Measurements from ENCODE around the gene CIB4. TPM values are rescaled to one million over a fixed set of nuclear protein-coding genes. Genes with fewer than 3 reads are reported as not detected.

Gene CIB4
- total RNA-seq: not detected

DNA sequence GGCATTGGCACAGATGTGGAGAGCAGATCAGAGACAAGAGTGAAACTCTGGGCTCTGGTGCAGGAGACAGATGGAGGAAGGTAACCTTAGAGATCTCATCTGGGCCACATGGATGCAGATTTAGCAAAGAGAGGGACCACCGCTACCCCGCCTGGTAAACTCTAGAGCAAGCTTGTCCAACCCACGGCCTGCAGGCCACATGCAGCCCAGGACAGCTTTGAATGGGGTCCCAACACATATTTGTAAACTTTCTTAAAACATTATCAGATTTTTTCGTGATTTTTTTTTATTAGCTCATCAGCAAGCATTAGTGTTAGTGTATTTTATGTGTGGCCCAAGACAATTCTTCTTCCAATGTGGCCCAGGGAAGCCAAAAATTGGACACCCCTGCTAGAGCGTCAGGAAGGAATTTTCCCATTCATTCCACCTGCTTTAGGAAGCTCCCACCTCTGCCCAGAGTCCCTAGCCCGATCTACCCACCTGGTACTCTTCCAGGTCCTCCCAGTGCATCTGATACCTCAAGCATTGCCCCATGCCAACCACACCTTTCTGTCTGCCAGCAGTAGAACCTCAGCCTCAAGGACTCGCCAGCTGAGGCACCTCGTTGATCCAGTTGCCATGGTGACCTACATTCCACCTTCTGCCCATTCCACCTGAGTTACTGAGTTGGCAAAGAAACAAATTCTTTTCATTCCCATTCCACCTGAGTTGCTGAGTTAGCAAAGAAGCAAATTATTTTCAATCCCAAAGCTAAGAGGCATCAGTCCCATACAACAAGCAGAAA lies at the start of gene CIB4:
Gene CIB4, minus strand, starts transcription at position 586 of the 784 bp plus-strand sequence. Its CDS starts 52 bp downstream, at position 534.
- no peak for ATAC-seq

DNA sequence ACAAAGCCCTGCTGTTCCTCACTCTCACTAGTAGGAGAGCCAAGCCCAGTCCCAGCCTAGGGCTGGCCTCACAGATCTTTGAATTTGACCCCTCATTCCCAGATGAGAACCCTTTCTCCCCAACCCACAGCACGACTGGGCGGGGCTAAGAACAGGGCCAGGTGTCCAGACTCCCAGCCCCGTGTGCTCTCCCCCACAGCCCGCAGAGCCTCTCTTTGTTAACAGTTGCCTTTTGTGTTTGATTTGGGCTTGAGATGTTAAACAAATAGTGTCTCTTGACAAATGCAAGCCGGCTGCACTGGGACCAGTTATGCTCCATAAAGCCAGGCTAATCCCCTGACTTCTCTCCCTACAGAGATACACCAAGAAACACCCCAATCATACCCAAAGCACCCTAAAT lies 46.6 kb upstream of the CIB4 start:
- no peak for ATAC-seq

DNA sequence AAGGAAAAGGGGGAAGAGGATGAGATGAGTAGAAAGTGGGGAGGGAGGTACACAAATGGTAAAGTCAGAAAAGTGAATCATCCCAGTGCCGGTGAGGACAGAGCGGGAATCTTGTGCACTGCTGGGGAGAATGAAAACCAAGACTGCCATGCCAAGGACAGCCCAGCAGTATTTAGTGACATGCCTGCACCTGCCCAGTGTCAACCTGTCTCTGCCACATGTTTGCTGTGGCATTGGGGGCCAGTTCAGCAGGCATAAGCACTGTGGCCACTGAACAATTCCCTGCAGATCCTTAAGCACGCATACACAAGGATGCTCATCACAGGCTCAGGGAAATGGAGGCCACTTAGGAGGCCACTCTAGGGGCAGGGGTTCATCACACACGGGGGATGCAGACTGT lies 46.2 kb upstream of the CIB4 start:
- ATAC-seq: no peak

DNA sequence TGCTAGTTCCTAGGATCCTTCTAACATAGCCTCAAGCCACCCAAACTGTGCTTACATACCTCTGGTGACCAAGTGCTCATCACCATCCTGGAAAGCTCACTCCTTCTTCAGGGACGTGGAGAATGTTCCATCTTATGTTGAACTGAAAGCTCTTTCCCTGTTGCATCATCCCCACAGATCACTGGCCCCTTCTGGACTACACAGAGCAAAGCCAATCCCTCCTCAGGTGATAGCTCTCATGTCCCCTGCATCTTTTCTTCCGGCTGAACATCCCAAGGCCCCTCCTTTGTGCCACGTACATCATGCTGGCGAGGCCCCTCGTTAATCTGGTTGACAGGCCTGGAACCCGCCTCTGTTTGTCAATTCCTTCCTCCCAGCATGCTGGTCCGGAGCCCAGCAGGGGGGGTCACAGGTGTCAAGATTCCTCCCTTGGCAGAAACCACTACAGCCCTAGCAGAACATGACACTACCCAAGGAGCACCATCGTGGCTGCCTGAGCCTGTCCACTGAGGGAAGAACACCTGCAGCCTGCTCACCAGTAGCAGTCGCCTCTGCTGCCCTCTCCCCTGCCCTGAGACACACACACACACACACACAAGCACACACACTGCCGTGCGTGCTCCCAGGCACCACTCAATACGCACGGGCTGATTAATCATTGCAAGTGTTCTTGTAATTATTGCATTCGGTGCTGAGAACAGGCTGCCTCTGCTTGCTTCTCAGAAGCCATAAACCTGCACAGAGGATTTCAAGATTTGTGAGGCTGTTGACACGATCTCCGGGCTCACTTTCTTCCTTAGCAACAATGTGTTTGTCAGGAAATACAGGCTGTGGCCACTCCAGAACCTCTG lies 45.0 kb upstream of the CIB4 start:
- no peak for ATAC-seq

DNA sequence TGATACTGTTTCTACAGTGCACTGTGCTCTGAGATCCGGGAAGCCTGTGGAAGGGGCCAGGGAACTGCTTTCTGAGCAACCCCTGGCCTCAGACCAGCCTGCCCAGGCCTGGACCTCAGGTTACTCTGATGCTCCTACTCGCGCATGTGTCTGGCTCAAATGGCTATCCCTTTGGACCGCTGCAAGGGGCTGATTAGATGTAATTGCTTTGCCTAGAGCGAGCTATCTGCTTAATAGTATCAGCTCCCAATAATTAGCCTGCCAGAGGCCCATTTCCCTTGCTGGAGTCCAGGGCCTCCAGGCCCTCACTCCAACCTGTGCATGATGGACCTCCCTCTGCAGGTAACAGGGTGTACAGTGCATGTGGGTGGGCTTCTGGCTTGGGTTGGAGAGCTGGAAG lies 44.2 kb upstream of the CIB4 start:
- no peak for ATAC-seq

DNA sequence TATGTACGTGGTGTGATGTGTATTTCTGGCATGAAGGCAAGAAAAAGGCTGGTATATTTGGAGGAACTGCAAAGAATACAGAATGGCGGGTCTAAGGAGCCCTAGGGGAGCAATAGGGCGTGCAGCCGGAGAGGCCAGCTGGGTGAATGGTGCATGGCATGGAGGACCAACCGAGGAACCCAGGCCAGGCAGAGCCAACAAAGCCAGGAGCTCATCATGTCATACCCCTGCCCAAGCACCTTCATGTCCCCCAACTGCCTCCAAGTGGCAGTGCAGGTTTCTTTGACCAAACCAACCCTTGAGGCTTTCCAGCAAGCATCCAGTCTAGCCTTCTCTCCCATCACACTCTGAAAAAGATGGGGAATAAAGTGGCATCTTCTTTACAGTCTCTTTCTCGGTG lies 42.4 kb upstream of the CIB4 start:
- ATAC-seq: no peak

DNA sequence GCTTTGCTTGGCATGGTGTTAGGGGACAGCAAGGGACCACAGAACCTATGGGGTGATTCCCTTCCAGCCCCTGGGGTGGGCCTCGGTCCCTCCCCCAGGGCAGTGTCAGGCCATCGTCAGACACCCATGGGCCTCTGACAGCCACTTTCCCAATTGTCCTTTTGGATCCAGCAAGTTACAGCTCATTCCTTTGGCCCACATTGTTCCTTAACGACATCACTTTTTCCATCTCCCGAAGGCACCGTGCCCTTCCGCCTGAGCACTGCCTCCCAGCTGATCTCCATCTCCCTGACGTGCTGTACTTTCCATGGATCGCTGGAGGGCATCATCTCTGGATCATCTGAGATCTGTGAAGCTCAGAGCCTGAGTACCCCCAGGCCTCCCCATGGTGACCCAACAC lies 41.0 kb upstream of the CIB4 start:
- ATAC-seq: no peak

DNA sequence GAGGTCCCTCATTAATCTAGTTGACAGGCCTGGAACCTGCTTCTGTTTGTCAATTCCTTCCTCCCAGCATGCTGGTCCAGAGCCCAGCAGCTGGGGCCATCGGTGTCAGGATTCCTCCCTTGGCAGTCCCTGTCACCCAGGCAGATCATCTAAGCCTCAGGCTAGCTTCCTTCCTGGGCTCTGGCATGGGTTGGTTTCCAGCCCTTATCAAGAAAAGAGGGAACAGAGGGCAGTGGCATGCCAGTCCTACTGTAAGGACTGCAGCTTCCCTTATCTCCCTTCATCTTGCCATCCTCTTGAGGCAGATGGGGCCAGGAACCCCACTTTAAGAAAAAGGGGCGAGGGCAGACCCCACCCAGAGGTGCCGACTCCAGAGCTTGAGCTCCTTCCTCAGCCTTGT lies 40.5 kb upstream of the CIB4 start:
- no peak for ATAC-seq

DNA sequence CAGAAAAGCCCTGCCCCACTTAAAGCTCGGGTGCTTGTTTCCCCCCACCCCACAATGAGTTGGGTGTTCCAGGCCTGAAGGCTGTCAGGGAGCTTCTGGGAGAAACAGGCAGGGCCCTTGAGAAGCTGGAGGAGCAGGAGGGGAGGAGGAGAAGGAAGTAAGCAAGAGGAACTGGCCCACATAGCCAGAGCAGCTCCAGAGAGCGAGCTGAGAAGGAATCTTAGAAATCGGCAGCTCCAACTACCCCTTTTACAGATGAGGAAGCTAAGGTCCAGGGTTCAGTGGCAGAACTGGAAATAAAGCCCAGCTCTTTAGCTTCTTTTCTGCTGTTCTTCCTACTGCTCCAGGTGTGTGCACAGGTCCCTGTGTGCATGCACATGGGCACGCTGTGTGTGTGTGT lies 38.7 kb upstream of the CIB4 start:
- ATAC-seq: no peak

DNA sequence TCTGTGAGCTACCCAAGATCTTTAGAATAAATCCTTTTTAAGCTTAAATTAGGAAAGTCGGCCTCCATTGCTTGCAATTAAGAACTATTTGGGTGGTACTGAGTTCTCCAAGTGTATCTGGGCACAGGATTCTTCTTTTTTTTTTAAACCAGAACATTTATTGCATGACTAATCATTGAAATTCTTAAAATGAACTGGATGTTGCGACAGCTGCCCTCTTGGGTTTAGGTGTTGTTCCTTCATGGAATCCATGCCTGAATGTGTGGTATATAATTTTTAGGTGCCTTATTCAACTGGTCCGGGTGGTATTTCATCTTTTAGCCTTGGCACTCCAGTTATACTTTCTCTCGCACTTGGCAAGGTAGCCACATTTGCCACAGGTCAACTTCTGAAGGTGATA lies 36.9 kb upstream of the CIB4 start:
- no peak for ATAC-seq

DNA sequence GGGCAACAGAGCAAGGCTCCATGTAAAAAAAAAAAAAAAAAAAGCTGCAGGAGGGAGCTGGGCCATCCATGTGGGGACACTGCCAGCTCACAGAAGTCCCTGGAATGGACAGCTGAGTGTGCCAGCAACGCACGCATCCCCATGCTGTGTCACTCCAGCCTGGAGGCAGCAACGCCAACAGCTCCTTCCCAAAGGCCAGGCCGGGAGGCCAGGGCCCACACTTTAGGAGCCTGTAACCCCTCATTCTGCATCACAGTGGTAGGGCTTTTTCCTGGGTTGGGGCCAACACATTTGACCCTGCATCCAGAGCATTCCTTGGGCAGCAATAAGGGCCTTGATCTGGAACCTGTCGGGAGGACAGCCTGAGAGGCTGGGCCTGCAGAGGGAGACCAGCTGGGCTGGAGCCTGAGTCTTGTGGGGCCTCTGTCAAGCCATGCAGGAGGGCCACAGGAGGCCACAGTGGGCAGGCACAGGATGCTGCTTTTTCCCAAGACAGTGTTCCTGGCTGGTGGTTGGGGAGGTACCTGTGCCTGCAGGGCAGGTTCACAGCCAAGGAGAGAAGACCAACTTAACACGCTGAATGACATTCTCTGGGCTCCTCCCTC lies 34.6 kb upstream of the CIB4 start:
- no peak for ATAC-seq

DNA sequence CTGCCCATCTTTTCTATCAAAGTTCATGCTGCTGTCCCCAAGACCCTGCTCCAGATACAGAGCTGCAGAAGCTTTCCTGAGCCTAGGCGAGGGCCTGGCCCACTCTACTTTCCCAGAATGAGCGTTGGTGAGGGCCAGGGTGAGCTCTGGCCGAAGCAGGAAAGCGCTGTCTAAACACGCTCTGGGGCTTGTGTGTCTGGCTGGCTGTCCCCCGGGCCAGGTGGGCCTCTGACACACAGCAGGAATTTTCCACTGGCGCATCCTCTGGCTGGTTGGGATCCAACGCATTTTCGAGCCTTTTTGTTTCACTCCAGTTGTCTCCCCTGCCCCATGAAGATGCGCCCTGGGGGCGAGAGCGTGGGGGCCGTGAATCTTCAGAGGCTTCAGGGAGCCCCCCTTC lies 33.6 kb upstream of the CIB4 start:
- no peak for ATAC-seq

DNA sequence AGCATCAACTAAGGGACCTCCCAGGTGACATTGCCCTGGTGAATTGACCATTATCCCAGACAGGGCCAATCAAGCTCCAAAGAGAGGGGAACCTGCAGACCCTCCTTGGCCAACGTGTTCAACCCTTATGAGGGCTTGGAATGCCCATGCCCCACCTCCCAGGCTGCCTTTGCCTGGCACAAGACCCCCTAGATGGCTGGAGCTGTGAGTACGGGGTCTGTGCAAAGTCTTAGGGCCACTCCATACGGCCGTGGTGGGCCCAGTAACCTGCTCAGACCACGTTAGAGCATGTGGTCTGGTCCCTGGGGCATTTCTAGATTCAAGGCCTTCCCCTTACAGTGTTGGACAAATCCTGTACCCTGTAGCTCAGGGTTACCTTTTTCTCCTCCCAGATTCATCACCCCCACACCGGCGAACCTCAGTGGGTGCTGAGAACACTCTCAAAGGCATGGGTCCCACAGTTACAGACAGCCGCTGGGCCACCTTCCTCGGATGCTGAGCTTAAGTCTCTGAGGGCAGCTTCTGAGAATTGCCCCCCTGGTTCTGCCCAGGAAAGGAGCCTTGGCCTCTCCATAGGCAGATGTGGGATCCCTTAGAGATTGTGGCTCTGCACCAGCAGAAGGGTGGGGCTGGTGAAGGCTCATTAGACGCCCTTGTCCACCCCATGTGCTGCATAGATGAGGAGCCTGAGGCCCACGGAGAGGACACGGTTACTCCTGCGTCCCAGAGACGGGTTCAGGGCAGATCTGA lies 33.0 kb upstream of the CIB4 start:
- no peak for ATAC-seq

DNA sequence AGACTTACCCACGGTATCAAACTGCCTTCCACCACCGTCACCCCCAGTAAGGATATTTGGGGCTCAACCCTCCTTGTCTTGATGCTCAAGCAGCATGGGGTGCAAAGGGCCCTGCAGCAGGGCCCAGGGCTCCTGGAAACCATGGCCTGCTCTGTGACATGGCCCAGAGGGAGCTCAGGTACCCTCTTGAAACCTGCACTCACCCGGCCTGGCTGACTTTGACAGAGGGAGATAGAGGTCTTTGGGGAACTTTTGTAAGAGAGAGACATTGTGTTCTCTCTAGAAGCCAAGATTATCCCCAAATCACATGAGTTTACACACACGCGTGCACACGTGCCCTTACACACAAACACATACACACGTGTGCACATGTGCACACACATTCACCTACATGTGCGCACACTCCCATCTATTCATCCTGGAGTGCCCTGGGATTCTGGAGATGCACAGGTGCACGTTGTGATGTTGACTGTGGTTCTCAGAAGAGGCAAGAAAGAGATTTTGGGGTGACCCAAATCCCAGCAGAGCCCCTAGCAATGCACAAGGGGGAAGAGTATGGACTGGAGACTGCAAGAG lies 31.7 kb upstream of the CIB4 start:
- no peak for ATAC-seq

DNA sequence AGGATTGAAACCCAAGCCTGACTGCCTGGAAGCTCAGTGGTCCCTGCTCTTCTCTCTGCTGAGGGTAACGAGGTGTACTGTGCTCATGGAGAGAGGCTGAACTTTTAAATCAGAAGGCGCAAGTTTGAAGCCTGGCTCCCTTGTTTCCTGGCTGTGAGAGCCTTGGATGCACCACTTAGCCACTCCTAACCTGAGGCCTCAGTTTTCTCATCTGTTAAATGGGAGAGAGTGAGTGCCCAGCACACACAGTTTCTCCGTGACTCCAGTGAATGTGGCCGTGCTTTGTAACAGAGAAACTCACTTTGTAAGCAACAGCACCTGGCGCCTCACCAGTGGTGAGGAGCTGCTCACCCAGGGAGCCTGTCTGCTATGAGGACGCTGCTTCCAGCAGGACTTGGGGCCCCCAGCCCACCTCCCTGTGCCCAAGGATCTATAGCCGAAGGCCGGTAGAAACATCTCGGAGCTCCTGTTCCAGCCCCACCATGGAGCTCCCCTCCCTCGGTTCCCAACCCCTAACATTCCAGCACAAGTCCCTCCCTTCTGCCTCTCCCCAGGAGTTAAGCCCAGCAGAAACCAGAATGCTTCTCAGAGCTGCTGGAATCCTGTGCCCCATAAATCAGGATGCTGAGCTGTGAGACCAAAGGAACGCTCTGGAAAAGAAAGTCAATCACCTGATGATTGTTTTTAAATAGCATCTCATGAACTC lies 31.1 kb upstream of the CIB4 start:
- no peak for ATAC-seq

DNA sequence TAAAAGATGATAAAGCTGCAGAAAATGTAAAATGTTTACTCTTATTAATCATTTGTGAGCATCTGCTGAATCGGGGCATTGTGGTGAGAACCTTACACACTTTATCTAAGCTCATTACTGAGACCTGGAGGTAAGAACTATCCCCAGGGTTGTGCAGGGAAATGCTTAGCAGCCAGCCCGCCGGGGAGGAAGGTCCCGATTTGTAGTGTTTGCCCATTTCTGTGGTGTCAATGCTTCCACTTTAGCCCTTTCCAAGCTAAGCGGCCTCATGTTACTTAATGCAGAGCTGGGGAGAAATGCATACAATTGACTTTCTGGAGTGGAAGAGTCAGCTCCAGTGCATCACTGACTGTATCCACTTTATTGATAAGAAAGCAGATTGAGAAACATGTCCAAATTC lies 30.5 kb upstream of the CIB4 start:
- no peak for ATAC-seq

DNA sequence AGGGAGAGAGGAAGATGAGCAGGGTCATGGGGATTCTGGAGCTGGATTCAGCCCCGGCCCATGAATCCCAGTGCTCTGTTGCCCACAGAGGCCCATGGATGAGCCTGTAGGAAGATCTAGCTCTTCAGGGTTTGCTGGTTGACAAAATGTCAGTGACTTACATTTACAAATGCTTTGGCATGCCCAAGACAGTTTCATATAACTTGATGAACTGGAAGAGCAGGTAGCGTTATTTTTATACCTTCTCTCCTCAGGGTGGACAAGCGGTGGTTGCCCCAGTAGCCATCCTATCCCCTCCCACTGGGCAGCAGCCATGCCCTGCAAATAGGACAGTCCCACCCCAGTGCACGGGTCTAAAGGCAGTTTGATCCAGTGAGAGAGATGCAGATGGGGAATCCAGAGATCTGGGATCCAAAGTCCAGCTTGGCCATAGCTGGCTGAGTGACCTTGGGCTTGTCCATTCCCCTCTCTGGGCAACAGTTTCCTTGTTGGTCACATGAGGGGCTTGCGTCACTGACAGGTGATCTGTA lies 29.8 kb upstream of the CIB4 start:
- no peak for ATAC-seq

DNA sequence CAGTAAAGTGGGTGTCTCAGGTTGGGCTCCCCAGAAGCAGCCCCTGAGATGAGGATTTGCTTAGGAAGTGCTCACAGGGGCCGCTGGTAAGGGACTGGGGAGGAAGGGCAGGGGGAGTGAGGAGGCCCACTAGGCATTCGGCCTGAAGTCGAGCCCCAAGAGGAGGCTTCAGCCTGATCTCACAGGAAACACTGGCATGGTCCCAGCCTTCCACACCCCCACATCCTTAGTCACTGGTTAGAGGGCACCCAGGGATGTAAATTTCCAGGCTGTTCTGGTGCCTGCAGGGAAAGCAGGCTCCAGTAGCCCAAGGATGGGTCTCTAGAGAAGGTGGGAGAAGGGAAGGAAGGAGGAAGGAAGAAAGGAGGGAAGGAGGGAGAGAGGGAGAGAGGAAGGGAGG lies 29.0 kb upstream of the CIB4 start:
- ATAC-seq: no peak

DNA sequence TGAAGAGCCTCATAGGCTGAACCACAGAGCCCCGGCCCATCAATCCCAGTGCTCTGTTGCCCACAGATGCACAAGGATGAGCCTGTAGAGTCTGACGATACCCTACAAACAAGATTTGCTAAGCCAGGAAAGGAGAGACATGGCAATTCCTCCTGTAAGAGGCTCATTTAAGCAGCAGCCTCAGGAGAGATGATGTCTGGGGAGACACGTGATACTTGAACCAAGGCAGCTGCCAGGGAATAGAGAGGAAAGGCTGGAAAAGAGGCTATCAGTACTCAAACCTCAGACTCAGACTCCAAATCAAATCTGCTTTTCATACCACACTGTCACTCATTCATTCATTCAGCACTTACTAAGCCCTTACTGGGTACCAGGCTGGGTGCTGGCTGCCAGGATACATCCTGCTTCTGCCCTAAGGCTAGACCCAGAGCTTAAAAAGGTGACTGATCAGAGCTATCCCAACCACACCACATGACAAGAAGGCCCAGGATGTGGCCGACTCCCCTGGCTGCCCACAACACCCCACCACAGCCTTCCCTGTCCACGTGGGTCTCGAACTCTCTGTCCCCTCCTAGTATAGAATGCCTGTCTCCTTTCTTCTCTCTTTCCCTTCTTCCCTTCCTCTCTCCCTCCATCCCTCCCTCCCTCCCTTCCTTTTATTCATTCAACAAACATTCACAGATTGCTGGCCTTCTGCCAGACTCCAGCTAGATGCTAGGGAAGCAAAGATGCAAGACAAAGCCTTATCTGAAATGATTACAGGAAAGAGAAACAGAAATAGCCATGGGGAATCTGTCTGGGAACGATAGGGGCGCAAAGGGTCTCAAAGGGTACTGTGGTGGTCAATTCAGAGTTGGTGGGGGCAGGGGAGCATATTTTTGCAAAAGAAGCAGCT lies 27.9 kb upstream of the CIB4 start:
- ATAC-seq: no peak

DNA sequence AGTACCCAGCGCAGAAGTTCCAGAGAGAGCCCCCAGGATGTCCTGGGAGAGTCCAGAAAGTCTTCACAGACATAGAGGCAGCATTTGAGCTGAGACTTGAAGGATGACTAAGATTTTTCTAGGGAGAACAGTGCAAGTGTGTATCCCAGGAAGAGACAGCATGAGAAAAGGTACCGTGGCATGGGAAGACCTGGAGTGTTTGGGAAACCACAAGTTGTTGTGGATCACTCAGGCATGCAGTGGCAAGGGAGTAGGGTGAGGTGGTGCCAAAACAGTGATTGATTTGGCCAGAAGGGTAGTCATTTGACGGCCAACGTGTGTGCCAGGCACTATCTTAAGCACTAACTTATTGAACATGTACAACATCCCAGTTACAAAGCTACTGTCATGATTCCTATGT lies 26.9 kb upstream of the CIB4 start:
- no peak for ATAC-seq

DNA sequence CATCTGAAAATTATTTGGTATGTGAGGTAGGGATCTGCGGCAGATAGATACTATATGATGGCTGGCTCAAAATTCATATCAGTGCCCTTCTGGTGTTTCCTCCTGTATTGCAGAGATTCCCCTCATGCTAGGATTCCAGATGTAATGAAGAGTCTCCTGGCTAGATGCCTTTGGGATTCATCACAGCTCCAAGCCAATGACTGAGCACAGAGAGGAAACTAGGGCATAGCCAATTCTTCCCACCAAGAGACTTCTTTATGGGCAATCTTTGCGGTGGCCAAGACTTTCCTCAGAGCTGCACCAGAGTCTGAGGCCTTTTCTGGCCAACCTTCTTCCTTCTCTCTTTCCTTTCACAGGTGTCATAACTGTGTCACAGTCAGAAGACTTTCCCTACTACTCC lies 25.5 kb upstream of the CIB4 start:
- no peak for ATAC-seq

Measured in esophagus mucosa (tissue), 1 donor.